BJ (cell line): ENCODE data around the gene CCSAP. TPM values are rescaled to one million over a fixed set of nuclear protein-coding genes. Genes with fewer than 3 reads are reported as not detected.

Source experiments
- CTCF ChIA-PET: fragments of 350-600 bp; formaldehyde crosslinking; extraction: SDS; loops from one replicate; lab custom pipeline; 2021; ENCODE audit warnings: antibody characterized with exemption, inconsistent platforms; lab: Yijun Ruan, JAX
- POLR2A ChIA-PET: fragments of 300-600 bp; sonication (Branson Sonifier 250); formaldehyde crosslinking; extraction: SDS; loops from one replicate; lab custom pipeline; 2021; ENCODE audit warnings: antibody characterized with exemption; lab: Charles Lee
- DNase-seq: peaks from one replicate; pipeline ENCODE4 v3.0.0-alpha.2; 2011; ENCODE audit warnings: low read depth
- H3K27me3 ChIP-seq: 2 replicates; pipeline ENCODE4 v1.6.0; 2011; ENCODE audit warnings: low read length; ENCODE audit not compliant: control insufficient read depth, insufficient read depth
- H3K36me3 ChIP-seq: 2 replicates; pipeline ENCODE4 v1.5.1; 2011; ENCODE audit warnings: low read length; ENCODE audit not compliant: control insufficient read depth, insufficient read depth
- H3K4me3 ChIP-seq: 2 replicates; pipeline ENCODE4 v1.5.1; 2011; ENCODE audit warnings: low read depth, mild to moderate bottlenecking, control low read depth, low read length
- polyA plus RNA-seq: library from polyadenylated mRNA; depleted of rRNA; stranded (reverse); fragments of >200 nt; gene quantifications from 2 replicates; pipeline ENCODE4 v1.2.3, GENCODE V29; 2011
- TF ChIP-seq, protein P1 (sequence below): IDR thresholded peaks from 2 replicates; pipeline ENCODE4 v1.5.1; 2011; ENCODE audit warnings: low read depth, mild to moderate bottlenecking, control low read depth, inconsistent platforms, low read length, moderate library complexity; ENCODE audit not compliant: insufficient read depth

The CCSAP gene
- polyA plus RNA-seq, 1 experiment = 1.4 TPM

DNA sequence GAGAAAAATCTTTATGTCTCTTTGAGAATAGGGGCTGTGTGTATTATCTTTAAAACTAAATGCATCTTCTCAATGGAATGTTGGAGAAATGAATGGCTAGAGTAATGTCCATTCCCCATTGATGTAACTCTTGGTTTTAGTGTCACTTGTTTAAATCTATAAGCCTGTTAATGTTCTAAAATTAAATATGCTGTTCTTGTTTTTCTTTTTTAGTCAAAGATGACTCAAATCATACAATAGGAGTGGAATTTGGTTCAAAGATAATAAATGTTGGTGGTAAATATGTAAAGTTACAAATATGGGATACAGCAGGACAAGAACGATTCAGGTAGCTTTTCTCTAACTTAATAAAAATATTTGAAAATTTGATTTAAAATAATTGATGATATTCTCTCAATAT, 54.3 kb downstream of the CCSAP start:
- no peaks in the 10 kb centered on the region for H3K27me3 ChIP-seq
- H3K4me3 ChIP-seq = no peak overlapping the region
- TF ChIP-seq, protein P1, sequence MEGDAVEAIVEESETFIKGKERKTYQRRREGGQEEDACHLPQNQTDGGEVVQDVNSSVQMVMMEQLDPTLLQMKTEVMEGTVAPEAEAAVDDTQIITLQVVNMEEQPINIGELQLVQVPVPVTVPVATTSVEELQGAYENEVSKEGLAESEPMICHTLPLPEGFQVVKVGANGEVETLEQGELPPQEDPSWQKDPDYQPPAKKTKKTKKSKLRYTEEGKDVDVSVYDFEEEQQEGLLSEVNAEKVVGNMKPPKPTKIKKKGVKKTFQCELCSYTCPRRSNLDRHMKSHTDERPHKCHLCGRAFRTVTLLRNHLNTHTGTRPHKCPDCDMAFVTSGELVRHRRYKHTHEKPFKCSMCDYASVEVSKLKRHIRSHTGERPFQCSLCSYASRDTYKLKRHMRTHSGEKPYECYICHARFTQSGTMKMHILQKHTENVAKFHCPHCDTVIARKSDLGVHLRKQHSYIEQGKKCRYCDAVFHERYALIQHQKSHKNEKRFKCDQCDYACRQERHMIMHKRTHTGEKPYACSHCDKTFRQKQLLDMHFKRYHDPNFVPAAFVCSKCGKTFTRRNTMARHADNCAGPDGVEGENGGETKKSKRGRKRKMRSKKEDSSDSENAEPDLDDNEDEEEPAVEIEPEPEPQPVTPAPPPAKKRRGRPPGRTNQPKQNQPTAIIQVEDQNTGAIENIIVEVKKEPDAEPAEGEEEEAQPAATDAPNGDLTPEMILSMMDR = no peak
- no peaks in the 10 kb centered on the region for H3K36me3 ChIP-seq
- ChIA-PET POLR2A (no interaction called here), CTCF (interaction anchor here (0.7 kb wide), 1 partner anchor 179 kb away, joined by 3 read pairs; no protein-coding TSS in a partner anchor)
- no peak for DNase-seq

- TF ChIP-seq, protein P1 = no peak
- CTCF ChIA-PET = no interaction called here
- H3K4me3 ChIP-seq = no peak overlapping the region
- DNase-seq = no peak
- no peaks in the 10 kb centered on the region for H3K27me3 ChIP-seq
- H3K36me3 ChIP-seq = no peaks in the 10 kb centered on the region
- POLR2A ChIA-PET = no interaction called here
These were observed 55.6 kb downstream of the CCSAP start for GRCh38 chr1:229287267-229287666.

DNA sequence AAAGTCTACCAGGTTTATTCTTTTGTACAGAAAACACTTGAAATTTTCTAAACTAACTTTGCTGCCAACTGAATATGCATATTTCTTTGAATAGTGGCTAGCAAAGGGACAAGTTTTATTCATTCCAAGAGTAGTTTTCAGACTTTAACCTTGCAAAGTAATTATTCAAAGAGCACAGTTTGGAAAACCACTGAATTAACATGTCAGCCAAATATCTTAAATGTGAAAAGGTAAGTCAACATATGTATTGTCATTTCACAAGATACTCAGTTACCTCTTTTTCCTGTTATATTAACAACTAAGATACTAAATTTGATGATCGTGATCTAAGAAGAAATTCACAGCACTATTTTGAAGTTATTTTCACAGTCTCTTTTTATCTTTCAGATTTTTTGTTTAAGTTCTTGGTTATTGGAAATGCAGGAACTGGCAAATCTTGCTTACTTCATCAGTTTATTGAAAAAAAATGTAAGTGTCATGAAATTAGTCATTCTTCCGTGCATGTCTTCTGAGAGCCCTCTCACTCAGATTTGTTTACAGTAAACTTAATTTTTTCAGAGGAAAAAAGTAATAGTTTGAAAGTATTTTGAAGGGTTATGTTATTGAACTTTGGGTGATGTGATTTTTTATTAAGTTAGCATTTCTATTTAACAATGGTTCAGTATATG, 56.6 kb downstream of the CCSAP start:
- ChIA-PET POLR2A (no interaction called here), CTCF (interaction anchor here (0.9 to 1.3 kb wide), 2 partner anchors 10 to 195 kb away, joined by 3 to 5 read pairs; no protein-coding TSS in a partner anchor)
- Histone ChIP-seq H3K27me3 (no peaks in the 10 kb centered on the region), H3K4me3 (no peak overlapping the region), H3K36me3 (no peaks in the 10 kb centered on the region)
- no peak for DNase-seq
- TF ChIP-seq, protein P1 = no peak

GRCh38 chr1:229285440-229285839, 57.4 kb downstream of the CCSAP start:
- Histone ChIP-seq H3K36me3 (no peaks in the 10 kb centered on the region), H3K27me3 (no peaks in the 10 kb centered on the region), H3K4me3 (no peak overlapping the region)
- no peak for DNase-seq
- ChIA-PET CTCF (interaction anchor here (0.9 to 1.3 kb wide), 2 partner anchors 11 to 196 kb away, joined by 3 to 5 read pairs; no protein-coding TSS in a partner anchor), POLR2A (no interaction called here)
- TF ChIP-seq, protein P1 = no peak

DNA sequence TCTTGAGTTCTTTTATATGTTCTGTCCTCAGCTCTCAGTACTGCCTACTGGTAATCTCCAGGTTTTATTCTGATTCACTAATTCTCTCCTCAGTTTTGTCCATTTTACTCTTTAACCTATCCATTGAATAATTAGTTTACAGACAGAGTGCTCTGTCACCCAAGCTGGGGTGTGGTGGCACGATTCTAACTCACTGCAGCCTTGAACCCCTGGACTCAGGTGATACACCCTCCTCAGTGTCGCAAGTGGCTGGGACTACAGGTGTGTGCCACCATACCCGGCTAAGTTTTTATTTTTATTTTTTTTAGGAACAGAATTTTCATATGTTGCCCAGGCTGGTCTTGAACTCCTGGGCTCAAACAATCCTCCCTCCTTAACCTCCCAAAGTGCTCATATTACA, 58.0 kb downstream of the CCSAP start:
- no peak overlapping the region for H3K4me3 ChIP-seq
- TF ChIP-seq, protein P1 = no peak
- no peak for DNase-seq
- CTCF ChIA-PET = interaction anchor here (0.9 to 1.3 kb wide), 2 partner anchors 11 to 197 kb away, joined by 3 to 5 read pairs; no protein-coding TSS in a partner anchor
- H3K27me3 ChIP-seq = no peaks in the 10 kb centered on the region
- no peaks in the 10 kb centered on the region for H3K36me3 ChIP-seq
- POLR2A ChIA-PET = no interaction called here
